ENCODE measurements around the gene PSMC6. TPM values are rescaled to one million over a fixed set of nuclear protein-coding genes. Genes with fewer than 3 reads are reported as not detected.

PSMC6 gene
- total and polyA plus RNA-seq, 2 of the 13 experiments (the other 11 are each of a cell fraction or from before 2014, with no cell fraction given): 90.0 to 210 TPM

- TF ChIP-seq BORCS8-MEF2B (CRISPR knock-in tag; IDR thresholded peaks at IDR 0.05): no peak
- TF ChIP-seq ZFP36 (IDR thresholded peaks at IDR 0.05; ENCODE audit: borderline replicate concordance, low read depth, low read length, partially characterized antibody): no peak
- TF ChIP-seq RFX1 (IDR thresholded peaks at IDR 0.05): no peak
- peak; percentile 42; the same call in 1 of the 2 replicates for TF ChIP-seq ZNF431 (CRISPR knock-in tag; IDR thresholded peaks at IDR 0.05; ENCODE audit: borderline replicate concordance, low read depth)
- TF ChIP-seq ELF3 (CRISPR knock-in tag; IDR thresholded peaks at IDR 0.05): no peak
- TF ChIP-seq ZNF225 (CRISPR knock-in tag; IDR thresholded peaks at IDR 0.05): no peak
- no peak for TF ChIP-seq ATF1 (CRISPR knock-in tag; IDR thresholded peaks at IDR 0.05)
- no peak for TF ChIP-seq ZNF124 (CRISPR knock-in tag; IDR thresholded peaks at IDR 0.05)
- TF ChIP-seq ZNF546 (CRISPR knock-in tag; conservative IDR thresholded peaks at IDR 0.05): no peak; the same call in 1 of the 2 replicates
Measured at GRCh38 chr14:52694761-52695480, 12.1 kb upstream of the PSMC6 start (continued).

GRCh38 chr14:52695481-52696091 lies 11.4 kb upstream of the PSMC6 start, which contains the start of gene ERO1A:
TSS of gene ERO1A (minus strand) at chr14:52695558. CDS start at chr14:52695481, 77 bp downstream.
- Histone ChIP-seq H2AFZ (ENCODE audit: low read length) (no peak within 1 kb of the TSS), H4K20me1 (ENCODE audit: insufficient read depth, low read length) (peaks cover 23% of the 10 kb centered on the region), H3K4me3 (replicated peaks in 1 of 3; ENCODE audit: insufficient read depth in 1 of 3, low read depth in 2 of 3, low read length in 3 of 3) (peak within 1 kb of the TSS; percentile 75 to 90 (median 86)), H3K4me1 (ENCODE audit: insufficient read depth, low read length) (peaks cover 77% of the 10 kb centered on the region), H3K9ac (ENCODE audit: insufficient read depth, low read depth, low read length) (peak within 1 kb of the TSS; percentile 82), H3K4me2 (ENCODE audit: low read depth, low read length) (peak within 1 kb of the TSS; percentile 60), H3K79me2 (ENCODE audit: insufficient read depth, low read length) (peaks cover 46% of the 10 kb centered on the region), H3K27ac (ENCODE audit: extremely low read length, insufficient read depth, low read length) (peak within 1 kb of the TSS; percentile 80), H3K27me3 (ENCODE audit: control insufficient read depth in 1 of 2, insufficient read depth in 2 of 2, low read length in 2 of 2) (no peaks in the 10 kb centered on the region; a peak in 1 of 5 replicates), H3K36me3 (replicated peaks in 1 of 2; ENCODE audit: control insufficient read depth in 1 of 2, insufficient read depth in 2 of 2, low read length in 2 of 2) (no peaks in the 10 kb centered on the region), H3K9me3 (ENCODE audit: low read length) (no peaks in the 10 kb centered on the region)
- BruUV-seq (replicated peaks): no TSS peak
- in situ Hi-C loops (cut with HindIII; ENCODE audit: extremely low pct_ligation_motif_present, low pct_unique_long_range_greater_than_20kb) (no loop called here), intact Hi-C loops (cut with micrococcal nuclease; ENCODE audit: unreplicated experiment) (no loop called here)
- peak; percentile 89 for ATAC-seq
- under 1% methylated on average over 8 of the region's 78 CpGs for WGBS (ENCODE audit: low lambda C conversion rate)
- CTCF ChIA-PET (ENCODE audit: low intra/inter-chr PET ratio, low total read pairs): no interaction called here
- POLR2A ChIA-PET: interaction anchor here (0.9 to 2.9 kb wide), 8 partner anchors 9 to 143 kb away, joined by 3 to 8 read pairs (median 6); partner anchors contain the start of genes GNPNAT1, GPR137C, PSMC6 and STYX
- no peak for FAIRE-seq
- DNase-seq (ENCODE audit: low spot score): peak; percentile 50
- peak; percentile 57; the same call in 1 of the 3 replicates for TF ChIP-seq MXI1 (IDR thresholded peaks at IDR 0.05; ENCODE audit: borderline replicate concordance, low read depth, low read length)
- no peak for TF ChIP-seq ZNF253 (CRISPR knock-in tag; IDR thresholded peaks at IDR 0.05; ENCODE audit: borderline replicate concordance)
- peak; percentile 72; the same call in 1 of the 2 replicates for TF ChIP-seq ZNF142 (CRISPR knock-in tag; IDR thresholded peaks at IDR 0.05)
- 0 out of 2 replicates have a peak, but pooled peaks have one; percentile 35 for TF ChIP-seq ZBTB43 (CRISPR knock-in tag; conservative IDR thresholded peaks at IDR 0.05)
- 0 out of 2 replicates have a peak, but pooled peaks have one; percentile 20 for TF ChIP-seq ZNF790 (CRISPR knock-in tag; IDR thresholded peaks at IDR 0.05; ENCODE audit: borderline replicate concordance)
- TF ChIP-seq SALL2 (CRISPR knock-in tag; IDR thresholded peaks at IDR 0.05): peak; percentile 49; the same call in 1 of the 2 replicates

Data from HepG2 (cell line).